A673 (cell line): ENCODE results near the gene ARHGAP18. TPM values are rescaled to one million over a fixed set of nuclear protein-coding genes. Genes with fewer than 3 reads are reported as not detected.

Experiments used
- BruUV-seq: library from RNA; stranded (reverse); fragments of 400-500 nt; replicated peaks from 2 replicates; lab custom pipeline; 2021; lab: Mats Ljungman, UMichigan
- CTCF ChIA-PET: fragments of 300-600 bp; sonication (Branson Sonifier 250); formaldehyde crosslinking; loops from one replicate; lab custom pipeline; 2022; ENCODE audit warnings: antibody characterized with exemption; lab: Charles Lee
- POLR2A ChIA-PET: fragments of 300-600 bp; sonication (Branson Sonifier 250); formaldehyde crosslinking; loops from one replicate; lab custom pipeline; 2022; ENCODE audit warnings: antibody characterized with exemption; ENCODE audit not compliant: low non-redundant PET; lab: Charles Lee
- DNase-seq: peaks from one replicate; pipeline ENCODE4 v3.0.0-alpha.2; 2015; ENCODE audit warnings: low spot score
- H3K27ac ChIP-seq: fragments of 200-600 bp; sonication (generic); 2 replicates; pipeline ENCODE4 v1.5.1; 2016; ENCODE audit warnings: mixed run types, low read depth, mild to moderate bottlenecking, mixed read lengths, antibody characterized with exemption, low read length; ENCODE audit not compliant: poor library complexity, severe bottlenecking
- H3K27me3 ChIP-seq: fragments of 200-600 bp; sonication (generic); replicated peaks from 2 replicates; pipeline ENCODE4 v1.6.1; 2017; ENCODE audit warnings: mixed run types, low read depth, mild to moderate bottlenecking, mixed read lengths, antibody characterized with exemption, low read length; ENCODE audit not compliant: insufficient read depth, poor library complexity
- H3K36me3 ChIP-seq: fragments of 200-600 bp; sonication (generic); 2 replicates; pipeline ENCODE4 v1.6.1; 2016; ENCODE audit warnings: mixed run types, mild to moderate bottlenecking, mixed read lengths, antibody characterized with exemption, low read length; ENCODE audit not compliant: insufficient read depth, poor library complexity, severe bottlenecking
- H3K4me1 ChIP-seq: fragments of 200-600 bp; sonication (generic); 2 replicates; pipeline ENCODE4 v1.6.1; 2017; ENCODE audit warnings: mixed run types, mild to moderate bottlenecking, mixed read lengths, antibody characterized with exemption, low read length; ENCODE audit not compliant: insufficient read depth, poor library complexity, severe bottlenecking
- H3K4me3 ChIP-seq: fragments of 200-600 bp; sonication (generic); 2 replicates; pipeline ENCODE4 v1.5.1; 2016; ENCODE audit warnings: low read depth, mixed run types, mild to moderate bottlenecking, mixed read lengths, low read length; ENCODE audit not compliant: poor library complexity, severe bottlenecking
- H3K9me3 ChIP-seq: fragments of 200-600 bp; sonication (generic); 2 replicates; pipeline ENCODE4 v1.6.1; 2016; ENCODE audit warnings: mixed run types, low read depth, mild to moderate bottlenecking, mixed read lengths, antibody characterized with exemption, low read length; ENCODE audit not compliant: poor library complexity, severe bottlenecking
- EZH2 ChIP-seq: fragments of 200-600 bp; sonication (generic); IDR thresholded peaks from 2 replicates; pipeline ENCODE4 v1.6.1; 2017; ENCODE audit warnings: borderline replicate concordance, low read depth, mild to moderate bottlenecking, mixed read lengths, antibody characterized with exemption, low read length; ENCODE audit not compliant: poor library complexity, severe bottlenecking
- intact Hi-C: fragments of 100-400 bp; cut with micrococcal nuclease; formaldehyde crosslinking; loops from one replicate; pipeline ENCODE4 v1.10.0; 2022; ENCODE audit not compliant: unreplicated experiment
- total RNA-seq: library from RNA; stranded (reverse); gene quantifications from 2 replicates; pipeline ENCODE4 v1.2.3, GENCODE V29; 2021
- TF ChIP-seq, protein P1 (sequence below): fragments of 300-800, 200-600 bp; sonication (generic); conservative IDR thresholded peaks from 2 replicates; pipeline ENCODE4 v1.5.1; 2017; ENCODE audit warnings: low read depth, mild to moderate bottlenecking, antibody characterized with exemption, low read length, moderate library complexity, mixed read lengths

Gene ARHGAP18
- total RNA-seq, 1 experiment from 2014 or later, result 14.2 TPM

- intact Hi-C loops, result no loop called here
- Histone ChIP-seq H3K27me3 (no peaks in the 10 kb centered on the region), H3K36me3 (no peaks in the 10 kb centered on the region), H3K4me1 (peaks cover 48% of the 10 kb centered on the region), H3K27ac (no peak overlapping the region), H3K9me3 (no peaks in the 10 kb centered on the region), H3K4me3 (no peak overlapping the region)
- ChIA-PET POLR2A (no interaction called here), CTCF (interaction anchor here (0.6 kb wide), 1 partner anchor 88 kb away, joined by 3 read pairs; no protein-coding TSS in a partner anchor)
- DNase-seq, result no peak
- no peak for TF ChIP-seq EZH2
- TF ChIP-seq, protein P1, sequence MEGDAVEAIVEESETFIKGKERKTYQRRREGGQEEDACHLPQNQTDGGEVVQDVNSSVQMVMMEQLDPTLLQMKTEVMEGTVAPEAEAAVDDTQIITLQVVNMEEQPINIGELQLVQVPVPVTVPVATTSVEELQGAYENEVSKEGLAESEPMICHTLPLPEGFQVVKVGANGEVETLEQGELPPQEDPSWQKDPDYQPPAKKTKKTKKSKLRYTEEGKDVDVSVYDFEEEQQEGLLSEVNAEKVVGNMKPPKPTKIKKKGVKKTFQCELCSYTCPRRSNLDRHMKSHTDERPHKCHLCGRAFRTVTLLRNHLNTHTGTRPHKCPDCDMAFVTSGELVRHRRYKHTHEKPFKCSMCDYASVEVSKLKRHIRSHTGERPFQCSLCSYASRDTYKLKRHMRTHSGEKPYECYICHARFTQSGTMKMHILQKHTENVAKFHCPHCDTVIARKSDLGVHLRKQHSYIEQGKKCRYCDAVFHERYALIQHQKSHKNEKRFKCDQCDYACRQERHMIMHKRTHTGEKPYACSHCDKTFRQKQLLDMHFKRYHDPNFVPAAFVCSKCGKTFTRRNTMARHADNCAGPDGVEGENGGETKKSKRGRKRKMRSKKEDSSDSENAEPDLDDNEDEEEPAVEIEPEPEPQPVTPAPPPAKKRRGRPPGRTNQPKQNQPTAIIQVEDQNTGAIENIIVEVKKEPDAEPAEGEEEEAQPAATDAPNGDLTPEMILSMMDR, result no peak
- no TSS peak for BruUV-seq
Observed at GRCh38 chr6:129663531-129663930, 46.4 kb downstream of the ARHGAP18 start.

GRCh38 chr6:129662980-129663431, 47.0 kb downstream of the ARHGAP18 start:
- DNase-seq, result no peak
- no peaks in the 10 kb centered on the region for H3K27me3 ChIP-seq
- H3K27ac ChIP-seq, result no peak overlapping the region
- H3K36me3 ChIP-seq, result no peaks in the 10 kb centered on the region
- no peak overlapping the region for H3K4me3 ChIP-seq
- POLR2A ChIA-PET, result no interaction called here
- BruUV-seq, result no TSS peak
- intact Hi-C loops, result no loop called here
- CTCF ChIA-PET, result no interaction called here
- TF ChIP-seq EZH2, result no peak
- TF ChIP-seq, protein P1, result no peak
- H3K4me1 ChIP-seq, result peaks cover 50% of the 10 kb centered on the region
- H3K9me3 ChIP-seq, result no peaks in the 10 kb centered on the region

DNA sequence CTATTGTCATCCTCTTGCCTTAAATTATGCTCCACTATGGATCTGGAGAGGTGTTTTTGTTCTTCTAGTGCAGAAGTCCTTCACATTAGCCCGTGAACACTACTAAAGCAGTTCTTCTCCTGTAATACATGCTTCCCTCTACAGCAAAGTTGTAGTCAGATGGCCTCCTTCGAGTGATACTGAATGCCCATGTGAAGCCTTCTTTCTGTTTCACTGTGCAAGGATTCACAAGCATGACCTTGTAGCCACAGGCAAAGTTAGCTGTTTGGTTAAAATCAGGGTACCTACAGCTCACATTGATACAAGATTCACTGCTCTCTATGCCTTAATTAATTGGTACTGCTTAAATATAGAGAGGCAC, 47.6 kb downstream of the ARHGAP18 start:
- intact Hi-C loops, result no loop called here
- Histone ChIP-seq H3K36me3 (no peaks in the 10 kb centered on the region), H3K4me3 (no peak overlapping the region), H3K27me3 (no peaks in the 10 kb centered on the region), H3K4me1 (peaks cover 53% of the 10 kb centered on the region), H3K27ac (peak overlapping the region; percentile 9), H3K9me3 (no peaks in the 10 kb centered on the region)
- TF ChIP-seq EZH2, result no peak
- TF ChIP-seq, protein P1, result no peak
- DNase-seq, result no peak
- ChIA-PET CTCF (no interaction called here), POLR2A (no interaction called here)
- BruUV-seq, result no TSS peak
